ENCODE data around the gene EVX2.

EVX2 gene

GRCh38 chr2:176096243-176096985 is 12.7 kb upstream of the EVX2 start:
- peak; percentile 51 for DNase-seq (ENCODE audit: low spot score)

GRCh38 chr2:176095421-176095820 is 11.7 kb upstream of the EVX2 start:
- no peak for DNase-seq (ENCODE audit: low spot score)

- DNase-seq (ENCODE audit: low spot score), result no peak
Measured at GRCh38 chr2:176094349-176094748, 10.6 kb upstream of the EVX2 start.

- no peak for DNase-seq (ENCODE audit: low spot score)
Measured at GRCh38 chr2:176093898-176094249, 10.1 kb upstream of the EVX2 start.

- no peak for DNase-seq (ENCODE audit: low spot score)
Measured at GRCh38 chr2:176093145-176093897, 9.6 kb upstream of the EVX2 start.

GRCh38 chr2:176092270-176093144 is 8.7 kb upstream of the EVX2 start, which contains the start of gene HOXD13:
Gene HOXD13 (plus strand): TSS chr2:176092721. CDS start chr2:176092891, 170 bp downstream.
- no peak for DNase-seq (ENCODE audit: low spot score)

GRCh38 chr2:176091329-176092258 is 7.8 kb upstream of the EVX2 start:
- no peak for DNase-seq (ENCODE audit: low spot score)

- DNase-seq (ENCODE audit: low spot score), result no peak
Measured at GRCh38 chr2:176090862-176091261, 7.1 kb upstream of the EVX2 start.

- no peak for DNase-seq (ENCODE audit: low spot score)
Measured at GRCh38 chr2:176089843-176090395, 6.2 kb upstream of the EVX2 start.

GRCh38 chr2:176088937-176089842 is 5.4 kb upstream of the EVX2 start:
- DNase-seq (ENCODE audit: low spot score), result no peak

- DNase-seq (ENCODE audit: low spot score), result no peak
Measured at GRCh38 chr2:176088048-176088936, 4.5 kb upstream of the EVX2 start.

- DNase-seq (ENCODE audit: low spot score), result no peak
Measured at GRCh38 chr2:176087330-176088047, 3.7 kb upstream of the EVX2 start.

GRCh38 chr2:176085861-176086771 is 2.4 kb upstream of the EVX2 start:
- no peak for DNase-seq (ENCODE audit: low spot score)

- no peak for DNase-seq (ENCODE audit: low spot score)
Measured at GRCh38 chr2:176085120-176085788, 1.5 kb upstream of the EVX2 start.

GRCh38 chr2:176084611-176085119 is 903 bp upstream of the EVX2 start:
- DNase-seq (ENCODE audit: low spot score), result no peak

All from RKO (cell line).